Measurements from ENCODE around the gene CFAP206. TPM values are rescaled to one million over a fixed set of nuclear protein-coding genes. Genes with fewer than 3 reads are reported as not detected.

CFAP206 gene
- total RNA-seq, 5 donors from 2014 or later (not counting 1 experiment from before 2014, with no cell fraction given) = 0.35 TPM; not detected in 4

DNA sequence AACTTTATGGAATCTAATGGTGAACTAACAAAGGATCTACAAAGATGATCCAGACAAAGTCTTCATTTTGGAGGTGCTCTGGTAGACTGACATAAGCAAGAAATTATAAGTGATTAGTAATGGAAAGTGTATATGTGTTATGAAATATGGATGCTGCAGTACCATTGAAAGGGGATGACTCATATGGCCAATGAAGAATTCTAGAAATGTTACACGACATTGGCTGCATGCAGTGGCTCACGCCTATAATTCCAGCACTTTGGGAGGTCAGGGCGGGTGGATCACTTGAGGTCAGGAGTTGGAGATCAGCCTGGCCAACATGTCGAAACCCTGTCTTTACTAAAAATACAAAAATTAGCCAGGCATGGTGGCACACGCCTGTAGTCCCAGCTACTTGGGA is 23.5 kb downstream of the CFAP206 start:
- ATAC-seq (replicated peaks in 1 of 4) (no peak), DNase-seq (no peak)
- H3K9me3 ChIP-seq = no peaks in the 10 kb centered on the region
- Mint-ChIP-seq H3K36me3 (no peaks in the 10 kb centered on the region), H3K27me3 (peaks cover 13 to 18% of the 10 kb centered on the region in 2 donors), H3K9me3 (peaks cover 0 to under 1% (median 0%) of the 10 kb centered on the region in 3 donors), H3K4me3 (no peak overlapping the region), H3K4me1 (no peaks in the 10 kb centered on the region), H3K27ac (no peak overlapping the region)
- ChIA-PET CTCF (interaction anchor here in 1 of 2 donors (1.4 kb wide), 1 partner anchor 38 kb away, joined by 4 read pairs; no protein-coding TSS in a partner anchor), POLR2A (interaction anchor here in 1 of 2 donors (0.6 kb wide), 1 partner anchor 424 kb away, joined by 7 read pairs; no protein-coding TSS in a partner anchor)
- no peaks in the 10 kb centered on the region for H3K36me3 ChIP-seq (ENCODE audit: control insufficient read depth in 2 of 2, extremely low read depth in 1 of 2, insufficient read depth in 1 of 2, low read length in 1 of 2)
- no peaks in the 10 kb centered on the region for H3K4me1 ChIP-seq (ENCODE audit: control insufficient read depth in 1 of 2, extremely low read depth in 1 of 2, insufficient read depth in 2 of 2, low read length in 2 of 2)
- H3K4me3 ChIP-seq (ENCODE audit: control insufficient read depth in 1 of 2, extremely low read depth in 1 of 2, low read length in 1 of 2) = no peak overlapping the region
- H3K27ac ChIP-seq (ENCODE audit: low read length) = no peak overlapping the region
- H3K27me3 ChIP-seq (replicated peaks in 1 of 2; ENCODE audit: control insufficient read depth in 2 of 2, extremely low read depth in 1 of 2, insufficient read depth in 2 of 2, low read length in 1 of 2) = peaks cover 0 to 4% of the 10 kb centered on the region in 2 experiments
- 79% methylated on average over 5 of the region's 5 CpGs for WGBS (ENCODE audit: insufficient coverage)

DNA sequence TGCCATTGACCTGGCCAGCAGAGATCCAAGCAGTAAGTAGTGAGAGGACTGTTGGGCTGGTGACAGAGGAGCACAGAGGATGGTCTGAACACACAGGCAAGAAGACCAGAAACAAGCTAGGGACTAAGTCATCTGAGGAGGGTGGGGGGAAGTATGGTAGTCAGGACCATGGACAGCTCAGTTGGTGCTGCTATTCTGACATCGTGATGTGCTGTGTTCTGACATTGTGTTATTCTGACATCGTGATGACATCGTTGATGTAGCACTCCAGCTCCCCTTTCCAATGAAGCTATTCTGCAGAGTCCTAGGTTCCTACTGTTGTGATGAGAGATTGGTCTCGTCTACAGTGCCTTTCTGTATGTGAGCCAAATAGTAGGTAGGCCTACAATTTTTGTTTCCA is 28.7 kb downstream of the CFAP206 start:
- peaks cover 3 to 4% (median 3%) of the 10 kb centered on the region in 3 donors for H3K9me3 Mint-ChIP-seq
- H3K27ac Mint-ChIP-seq = no peak overlapping the region
- WGBS (ENCODE audit: insufficient coverage) = 14% methylated on average over 1 of the region's 4 CpGs
- peak; percentile 37 to 70 (median 56) for ATAC-seq (replicated peaks in 1 of 4)
- peak in 28 of 35 experiments; percentile 1 to 75 (median 32) for DNase-seq
- Histone ChIP-seq H3K27me3 (replicated peaks in 1 of 2; ENCODE audit: control insufficient read depth in 2 of 2, extremely low read depth in 1 of 2, insufficient read depth in 2 of 2, low read length in 1 of 2) (peaks cover 0 to 4% of the 10 kb centered on the region in 2 experiments), H3K4me3 (ENCODE audit: control insufficient read depth in 1 of 2, extremely low read depth in 1 of 2, low read length in 1 of 2) (no peak overlapping the region), H3K36me3 (ENCODE audit: control insufficient read depth in 2 of 2, extremely low read depth in 1 of 2, insufficient read depth in 1 of 2, low read length in 1 of 2) (no peaks in the 10 kb centered on the region), H3K4me1 (ENCODE audit: control insufficient read depth in 1 of 2, extremely low read depth in 1 of 2, insufficient read depth in 2 of 2, low read length in 2 of 2) (no peaks in the 10 kb centered on the region), H3K27ac (ENCODE audit: low read length) (no peak overlapping the region), H3K9me3 (no peaks in the 10 kb centered on the region)
- no peaks in the 10 kb centered on the region for H3K36me3 Mint-ChIP-seq
- no peaks in the 10 kb centered on the region for H3K4me1 Mint-ChIP-seq
- peaks cover 4 to 21% of the 10 kb centered on the region in 2 donors for H3K27me3 Mint-ChIP-seq
- CTCF ChIA-PET = interaction anchor here in 1 of 2 donors (0.5 to 0.8 kb wide), 3 partner anchors 28 to 1435 kb away, joined by 3 to 7 read pairs (median 4); no protein-coding TSS in a partner anchor
- no peak overlapping the region for H3K4me3 Mint-ChIP-seq
- POLR2A ChIA-PET = interaction anchor here in 1 of 2 donors (0.6 kb wide), 1 partner anchor 96 kb away, joined by 3 read pairs; no protein-coding TSS in a partner anchor

DNA sequence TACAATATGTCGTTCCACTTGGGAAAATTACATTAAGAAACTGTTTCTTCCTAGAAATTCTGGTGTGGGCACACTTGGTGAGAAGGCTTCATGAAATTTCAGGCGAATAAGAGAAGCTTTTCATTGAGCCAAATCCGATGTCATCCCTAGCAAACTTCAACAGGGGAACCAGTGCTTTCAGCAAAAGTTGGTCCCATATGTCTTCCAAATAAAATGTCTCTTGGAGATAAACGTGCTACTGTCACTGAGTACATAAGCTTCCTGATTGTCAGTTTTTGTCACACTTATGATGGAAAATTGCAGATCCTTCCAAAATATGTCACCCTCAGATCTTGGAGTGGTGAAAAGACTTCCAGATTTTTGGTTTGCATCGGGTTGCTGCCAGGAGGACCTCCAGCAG is 33.9 kb downstream of the CFAP206 start:
- DNase-seq = no peak
- no peaks in the 10 kb centered on the region for H3K36me3 ChIP-seq (ENCODE audit: control insufficient read depth in 2 of 2, extremely low read depth in 1 of 2, insufficient read depth in 1 of 2, low read length in 1 of 2)
- POLR2A ChIA-PET = no interaction called here
- CTCF ChIA-PET = no interaction called here
- H3K4me1 Mint-ChIP-seq = no peaks in the 10 kb centered on the region
- peaks cover 0 to 10% (median 1%) of the 10 kb centered on the region in 3 donors for H3K9me3 Mint-ChIP-seq
- 100% methylated on average over 2 of the region's 5 CpGs for WGBS (ENCODE audit: insufficient coverage)
- H3K4me1 ChIP-seq (ENCODE audit: control insufficient read depth in 1 of 2, extremely low read depth in 1 of 2, insufficient read depth in 2 of 2, low read length in 2 of 2) = no peaks in the 10 kb centered on the region
- H3K27ac Mint-ChIP-seq = no peak overlapping the region
- H3K27me3 ChIP-seq (replicated peaks in 1 of 2; ENCODE audit: control insufficient read depth in 2 of 2, extremely low read depth in 1 of 2, insufficient read depth in 2 of 2, low read length in 1 of 2) = peaks cover 0 to 2% of the 10 kb centered on the region in 2 experiments
- H3K4me3 ChIP-seq (ENCODE audit: control insufficient read depth in 1 of 2, extremely low read depth in 1 of 2, low read length in 1 of 2) = no peak overlapping the region
- H3K4me3 Mint-ChIP-seq = no peak overlapping the region
- peaks cover 7 to 23% of the 10 kb centered on the region in 2 donors for H3K27me3 Mint-ChIP-seq
- H3K27ac ChIP-seq (ENCODE audit: low read length) = no peak overlapping the region
- no peaks in the 10 kb centered on the region for H3K36me3 Mint-ChIP-seq
- no peak for ATAC-seq (replicated peaks in 1 of 4)
- no peaks in the 10 kb centered on the region for H3K9me3 ChIP-seq

DNA sequence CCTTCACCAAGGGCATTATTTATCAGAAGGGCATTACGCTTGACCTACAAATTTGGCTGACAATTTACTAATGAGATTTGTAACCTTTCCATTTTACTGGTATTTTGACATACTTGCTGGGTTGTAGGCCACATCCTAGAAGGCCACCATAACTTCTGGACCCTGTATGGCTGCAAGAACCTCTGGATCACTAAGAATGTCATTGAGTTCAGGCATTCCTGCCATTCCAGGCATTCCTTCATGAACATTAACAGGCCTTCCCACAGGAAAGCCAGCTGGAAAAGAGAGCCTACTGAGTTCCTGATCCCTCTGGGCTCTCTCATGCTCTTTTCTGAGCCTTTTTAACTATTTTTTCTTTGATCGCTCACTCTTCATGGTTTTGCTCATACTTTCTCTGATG is 36.6 kb downstream of the CFAP206 start:
- no peaks in the 10 kb centered on the region for H3K4me1 ChIP-seq (ENCODE audit: control insufficient read depth in 1 of 2, extremely low read depth in 1 of 2, insufficient read depth in 2 of 2, low read length in 2 of 2)
- ChIA-PET CTCF (interaction anchor here in 1 of 2 donors (0.6 to 1.0 kb wide), 2 partner anchors 15 to 20 kb away, joined by 3 to 6 read pairs; no protein-coding TSS in a partner anchor), POLR2A (no interaction called here)
- no peak overlapping the region for H3K27ac ChIP-seq (ENCODE audit: low read length)
- Mint-ChIP-seq H3K9me3 (peaks cover 0 to 10% (median 4%) of the 10 kb centered on the region in 3 donors), H3K27ac (no peak overlapping the region), H3K4me3 (no peak overlapping the region), H3K4me1 (no peaks in the 10 kb centered on the region), H3K36me3 (no peaks in the 10 kb centered on the region), H3K27me3 (peaks cover 26 to 36% of the 10 kb centered on the region in 2 donors)
- ATAC-seq (replicated peaks in 1 of 4) (no peak), DNase-seq (no peak)
- peaks cover 0 to 4% of the 10 kb centered on the region in 2 experiments for H3K27me3 ChIP-seq (replicated peaks in 1 of 2; ENCODE audit: control insufficient read depth in 2 of 2, extremely low read depth in 1 of 2, insufficient read depth in 2 of 2, low read length in 1 of 2)
- no peaks in the 10 kb centered on the region for H3K9me3 ChIP-seq
- no CpG with 5 or more reads among the region's 2 CpGs for WGBS (ENCODE audit: insufficient coverage)
- H3K4me3 ChIP-seq (ENCODE audit: control insufficient read depth in 1 of 2, extremely low read depth in 1 of 2, low read length in 1 of 2) = no peak overlapping the region
- no peaks in the 10 kb centered on the region for H3K36me3 ChIP-seq (ENCODE audit: control insufficient read depth in 2 of 2, extremely low read depth in 1 of 2, insufficient read depth in 1 of 2, low read length in 1 of 2)

DNA sequence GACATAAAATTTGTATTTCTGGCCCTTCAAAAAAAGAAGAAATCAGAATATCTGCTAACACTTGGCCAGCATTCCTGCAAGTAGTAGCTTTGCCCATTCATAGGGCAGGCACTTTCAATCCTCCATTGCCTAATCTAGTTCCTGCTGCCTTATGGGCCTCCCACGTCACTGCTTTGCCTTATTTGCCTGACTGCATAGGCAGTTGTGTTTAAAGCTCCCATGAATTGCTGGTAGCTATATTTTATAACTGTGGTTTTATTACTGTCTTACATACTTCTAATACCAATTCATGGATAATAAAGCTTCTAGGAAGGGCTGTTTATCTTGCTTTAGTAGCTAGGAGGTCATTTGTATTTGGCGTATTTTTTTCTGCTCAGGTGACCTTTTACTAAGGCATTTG is 57.3 kb downstream of the CFAP206 start:
- DNase-seq (no peak), ATAC-seq (replicated peaks in 1 of 4) (no peak)
- Histone ChIP-seq H3K4me3 (ENCODE audit: control insufficient read depth in 1 of 2, extremely low read depth in 1 of 2, low read length in 1 of 2) (no peak overlapping the region), H3K36me3 (ENCODE audit: control insufficient read depth in 2 of 2, extremely low read depth in 1 of 2, insufficient read depth in 1 of 2, low read length in 1 of 2) (no peaks in the 10 kb centered on the region), H3K27me3 (replicated peaks in 1 of 2; ENCODE audit: control insufficient read depth in 2 of 2, extremely low read depth in 1 of 2, insufficient read depth in 2 of 2, low read length in 1 of 2) (peaks cover 0 to 2% of the 10 kb centered on the region in 2 experiments), H3K27ac (ENCODE audit: low read length) (no peak overlapping the region), H3K4me1 (ENCODE audit: control insufficient read depth in 1 of 2, extremely low read depth in 1 of 2, insufficient read depth in 2 of 2, low read length in 2 of 2) (no peaks in the 10 kb centered on the region), H3K9me3 (no peaks in the 10 kb centered on the region)
- Mint-ChIP-seq H3K4me1 (no peaks in the 10 kb centered on the region), H3K27me3 (peaks cover 21 to 28% of the 10 kb centered on the region in 2 donors), H3K27ac (no peak overlapping the region), H3K4me3 (no peak overlapping the region), H3K36me3 (no peaks in the 10 kb centered on the region), H3K9me3 (peaks cover 0 to 9% (median 6%) of the 10 kb centered on the region in 3 donors)
- no CpG with 5 or more reads among the region's 2 CpGs for WGBS (ENCODE audit: insufficient coverage)
- CTCF ChIA-PET = interaction anchor here (0.6 to 1.1 kb wide), 2 partner anchors 12 to 224 kb away, joined by 3 to 4 read pairs; no protein-coding TSS in a partner anchor
- POLR2A ChIA-PET = no interaction called here

DNA sequence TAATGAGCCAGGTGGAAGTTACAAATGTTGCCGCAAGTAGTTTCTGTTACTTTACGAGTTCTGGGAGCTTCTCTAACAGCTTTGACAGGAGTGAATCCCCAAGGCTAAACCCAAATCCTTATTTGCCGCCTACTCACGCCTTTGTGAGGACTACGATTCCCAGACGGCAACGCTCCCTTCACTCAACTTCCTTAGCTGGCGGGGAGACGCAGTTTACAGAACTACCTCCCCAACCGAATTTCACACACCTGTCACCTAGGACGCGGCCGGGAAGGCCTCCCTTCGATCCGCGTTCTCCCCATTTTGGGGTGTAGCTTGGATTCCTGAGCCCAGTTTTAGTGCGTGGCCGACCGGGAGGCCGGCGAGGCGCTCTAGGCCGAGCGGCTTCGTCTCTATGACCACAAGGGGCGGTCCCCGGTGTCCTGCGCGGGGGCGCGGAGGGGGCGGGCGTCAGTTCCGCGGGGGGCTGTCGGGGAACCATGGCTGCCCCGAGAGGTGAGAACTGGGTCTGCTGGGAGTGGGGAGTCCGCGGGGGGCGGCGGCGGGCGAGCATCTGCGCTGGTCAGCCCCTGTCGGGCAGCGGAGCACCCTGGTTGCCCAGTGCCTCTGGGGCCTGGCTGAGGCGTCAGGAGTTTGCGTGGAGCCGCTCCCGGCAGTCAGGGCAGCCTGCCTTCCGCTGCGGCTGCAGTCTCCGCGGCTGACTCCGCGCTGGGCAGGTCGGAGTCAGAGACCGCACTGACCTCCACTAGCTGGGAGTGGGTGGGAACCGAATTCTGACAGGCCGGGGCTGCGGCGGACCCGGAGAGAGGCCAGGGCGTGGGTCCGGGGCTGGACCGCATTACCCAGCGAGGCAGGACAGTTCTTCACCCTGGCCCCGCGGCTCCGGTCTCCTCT is 65.0 kb downstream of the CFAP206 start, which contains the start of gene SLC35A1:
SLC35A1 (plus strand) TSS at position 450 of the 894 bp plus-strand sequence; CDS start at position 480, 30 bp downstream.
- H3K4me3 ChIP-seq (ENCODE audit: control insufficient read depth in 1 of 2, extremely low read depth in 1 of 2, low read length in 1 of 2) = peak within 1 kb of the TSS; percentile 93 to 98
- POLR2A ChIA-PET = interaction anchor here in 1 of 2 donors (0.7 to 0.9 kb wide), 2 partner anchors 118 to 1398 kb away, joined by 3 read pairs; no protein-coding TSS in a partner anchor
- Mint-ChIP-seq H3K9me3 (no peaks in the 10 kb centered on the region), H3K4me1 (peaks cover 14 to 33% (median 29%) of the 10 kb centered on the region in 3 donors), H3K36me3 (peaks cover 3% of the 10 kb centered on the region), H3K4me3 (peak within 1 kb of the TSS; percentile 96 to 98 (median 96)), H3K27ac (peak within 1 kb of the TSS; percentile 99 to 100), H3K27me3 (peaks cover 2 to 8% of the 10 kb centered on the region in 2 donors)
- H3K9me3 ChIP-seq = no peaks in the 10 kb centered on the region
- 0% methylated on average over 64 of the region's 70 CpGs for WGBS (ENCODE audit: insufficient coverage)
- ATAC-seq (replicated peaks in 1 of 4) (peak; percentile 93 to 96 (median 94)), DNase-seq (peak; percentile 63 to 89 (median 78))
- H3K4me1 ChIP-seq (ENCODE audit: control insufficient read depth in 1 of 2, extremely low read depth in 1 of 2, insufficient read depth in 2 of 2, low read length in 2 of 2) = peaks cover 6 to 12% of the 10 kb centered on the region in 2 experiments
- CTCF ChIA-PET = interaction anchor here in 1 of 2 donors (0.6 to 0.9 kb wide), 3 partner anchors 9 to 151 kb away, joined by 3 to 4 read pairs (median 3); no protein-coding TSS in a partner anchor
- H3K27ac ChIP-seq (ENCODE audit: low read length) = peak within 1 kb of the TSS; percentile 93
- no peaks in the 10 kb centered on the region for H3K27me3 ChIP-seq (replicated peaks in 1 of 2; ENCODE audit: control insufficient read depth in 2 of 2, extremely low read depth in 1 of 2, insufficient read depth in 2 of 2, low read length in 1 of 2)
- H3K36me3 ChIP-seq (ENCODE audit: control insufficient read depth in 2 of 2, extremely low read depth in 1 of 2, insufficient read depth in 1 of 2, low read length in 1 of 2) = peaks cover 0 to 5% of the 10 kb centered on the region in 2 donors

All from T-cell (primary cell).